GM21723 (cell line): Measurements from ENCODE around the gene NIM1K.
"Not testable (repeated sequence)": the region's sequence is repeated elsewhere in the genome, so short reads cannot be mapped to it uniquely, and the experiment has no call there.

Experiments used
- ATAC-seq: cut with Tn5 transposase; IDR thresholded peaks from one replicate; pipeline ENCODE4 v1.9.1; 2021; ENCODE audit warnings: mild to moderate bottlenecking, moderate library complexity; ENCODE audit not compliant: unreplicated experiment

NIM1K gene

DNA sequence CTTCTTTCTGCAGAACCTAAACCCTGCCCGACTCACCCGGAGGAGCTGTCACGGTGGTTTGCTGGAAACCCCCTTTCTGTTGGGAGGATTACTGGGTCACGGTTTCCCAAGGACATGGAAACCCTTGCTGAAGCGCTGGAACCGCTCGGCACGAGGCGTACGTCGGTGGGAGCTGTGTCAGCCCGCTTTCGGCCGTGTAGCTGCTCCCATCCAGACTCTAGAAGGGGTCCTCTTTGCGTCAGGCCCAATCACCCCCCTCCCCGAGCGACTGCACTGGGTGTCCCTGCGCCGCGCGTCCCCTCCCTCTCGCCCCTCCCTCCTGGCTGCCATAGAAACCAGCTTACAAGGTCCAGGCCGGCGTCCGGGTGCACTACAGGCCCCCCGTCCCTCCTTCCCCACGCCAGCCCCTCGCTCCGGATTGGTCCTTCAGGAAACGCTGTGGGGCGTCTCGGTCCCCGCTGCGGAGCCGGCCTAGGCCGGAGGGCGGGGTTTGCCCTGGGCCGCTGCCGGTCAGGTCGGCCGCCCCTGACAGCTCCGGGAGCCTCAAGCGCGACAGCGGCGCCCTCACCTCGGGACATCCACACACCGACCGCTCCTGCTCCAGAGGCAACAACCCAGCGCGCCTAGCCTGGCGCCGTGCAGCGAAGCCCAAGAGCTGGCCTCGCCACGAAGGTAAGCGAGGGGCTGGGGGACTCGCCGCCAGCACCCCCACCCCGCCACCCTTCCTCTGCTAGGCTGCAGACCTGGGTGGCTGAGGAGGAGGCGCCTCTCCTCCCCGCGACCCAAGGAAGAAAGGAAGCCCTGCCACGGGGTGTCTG, at the start of gene NIM1K:
TSS of gene NIM1K (plus strand) at position 486 of the 818 bp plus-strand sequence. CDS start 53,551 bp downstream, outside the sequence.
- peak; percentile 79 for ATAC-seq

DNA sequence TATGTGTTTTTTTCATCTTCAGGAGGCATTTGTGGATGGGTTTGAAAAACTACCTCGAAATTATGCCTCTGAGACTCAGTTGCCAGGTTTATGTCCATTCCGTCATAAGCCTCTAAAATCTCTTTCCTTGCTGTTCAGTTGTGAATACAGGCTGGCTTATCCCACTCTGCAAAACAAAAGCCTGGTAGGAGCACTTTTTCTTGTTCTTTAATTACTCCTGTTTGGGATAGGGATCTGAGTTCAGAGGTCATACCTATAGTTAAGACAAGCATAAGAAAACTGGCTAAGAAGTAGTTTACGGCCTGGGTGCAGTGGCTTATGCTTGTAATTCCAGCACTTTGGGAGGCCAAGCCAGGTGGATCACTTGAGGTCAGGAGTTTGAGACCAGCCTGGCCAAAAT, 47.0 kb upstream of the NIM1K start:
- no peak for ATAC-seq

DNA sequence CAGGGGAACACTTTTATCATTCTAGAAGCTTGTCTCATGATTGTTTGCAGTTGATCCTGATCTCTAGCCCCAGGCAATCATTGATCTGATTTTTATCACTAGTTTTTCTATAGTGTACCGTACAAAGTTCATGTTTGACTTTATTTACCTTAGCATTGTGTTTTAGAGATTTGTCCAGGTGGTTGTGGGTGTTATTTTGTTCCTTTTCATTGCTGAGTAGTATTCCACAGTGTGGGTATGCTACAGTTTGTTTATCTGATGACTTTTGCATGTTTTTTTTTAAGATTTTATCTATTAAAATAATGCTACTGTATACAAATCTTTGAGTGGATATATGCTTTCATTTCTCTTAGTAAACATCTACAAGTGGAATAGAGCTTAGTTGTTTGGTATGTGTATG, 45.1 kb upstream of the NIM1K start:
- ATAC-seq = no peak

DNA sequence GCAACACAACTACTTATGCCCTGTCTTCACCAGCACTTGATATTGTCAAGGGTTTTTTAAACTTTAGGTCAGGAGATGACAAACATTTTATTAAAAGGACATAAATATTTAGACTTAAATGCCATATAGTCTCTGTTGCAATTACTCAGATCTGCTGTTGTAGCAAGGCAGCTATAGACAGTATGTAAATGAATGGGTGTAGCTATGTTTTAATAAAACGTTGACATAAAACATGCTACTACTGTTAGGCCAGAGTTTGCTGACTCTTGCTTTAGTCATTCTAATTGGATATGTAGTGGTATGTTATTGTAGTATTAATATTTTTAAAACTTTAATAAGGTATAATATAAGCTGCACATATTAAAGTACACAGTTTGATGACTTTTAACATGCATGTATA, 43.6 kb upstream of the NIM1K start:
- ATAC-seq = no peak

DNA sequence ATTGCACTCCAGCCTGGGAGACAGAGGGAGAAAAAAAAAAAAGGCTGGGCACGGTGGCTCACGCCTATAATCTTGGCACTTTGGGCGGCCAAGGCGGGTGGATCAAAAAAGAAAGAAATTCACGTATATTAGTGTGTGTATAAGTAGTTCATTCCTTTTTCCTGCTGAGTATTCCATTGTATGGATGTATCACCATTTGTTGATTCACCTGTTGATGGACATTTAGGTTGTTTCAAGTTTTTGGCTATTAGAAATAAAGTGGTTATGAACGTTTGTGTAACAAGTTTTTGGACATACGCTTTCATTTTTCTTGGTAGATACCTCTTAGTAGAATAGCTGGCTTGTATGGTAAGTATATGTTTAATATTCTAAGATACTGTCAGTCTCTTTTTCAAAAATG, 42.8 kb upstream of the NIM1K start:
- ATAC-seq = no peak

DNA sequence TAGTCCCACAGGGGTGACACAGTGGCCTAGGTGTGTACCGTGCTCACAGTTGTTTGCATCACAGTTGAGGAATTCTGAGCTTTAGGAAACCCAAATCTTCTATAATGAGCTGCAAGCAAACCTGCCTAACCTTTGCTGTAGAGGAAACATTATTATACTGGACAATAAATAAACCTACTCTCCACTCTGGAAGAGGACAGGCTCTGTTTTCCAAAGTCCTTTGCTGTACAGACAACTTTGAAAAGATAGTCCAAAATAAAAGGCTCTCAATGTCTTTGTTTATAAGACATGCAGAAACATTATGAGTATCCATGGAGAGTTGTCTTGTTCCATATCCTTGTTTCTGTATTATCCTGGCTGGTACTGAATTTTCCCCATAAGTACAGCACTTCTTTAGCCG, 42.0 kb upstream of the NIM1K start:
- no peak for ATAC-seq

DNA sequence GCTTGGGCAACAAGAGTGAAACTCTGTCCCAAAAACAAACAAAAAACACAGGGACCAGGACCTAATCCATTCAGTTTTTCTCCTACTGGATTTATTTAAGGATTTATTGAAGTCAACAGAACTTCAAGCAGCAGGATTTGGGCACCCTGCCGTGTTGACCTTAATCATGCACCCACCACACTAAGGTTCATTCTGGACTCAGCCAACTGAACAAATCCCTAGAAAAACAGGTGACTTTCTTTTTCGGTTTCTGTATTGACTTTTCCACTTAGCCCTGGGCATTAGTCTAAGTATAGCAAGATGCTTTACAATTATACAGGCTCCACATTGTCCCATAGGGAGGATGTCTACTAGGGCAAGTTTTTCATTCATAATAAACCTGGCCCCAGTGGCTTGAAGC, 41.3 kb upstream of the NIM1K start:
- ATAC-seq = no peak

DNA sequence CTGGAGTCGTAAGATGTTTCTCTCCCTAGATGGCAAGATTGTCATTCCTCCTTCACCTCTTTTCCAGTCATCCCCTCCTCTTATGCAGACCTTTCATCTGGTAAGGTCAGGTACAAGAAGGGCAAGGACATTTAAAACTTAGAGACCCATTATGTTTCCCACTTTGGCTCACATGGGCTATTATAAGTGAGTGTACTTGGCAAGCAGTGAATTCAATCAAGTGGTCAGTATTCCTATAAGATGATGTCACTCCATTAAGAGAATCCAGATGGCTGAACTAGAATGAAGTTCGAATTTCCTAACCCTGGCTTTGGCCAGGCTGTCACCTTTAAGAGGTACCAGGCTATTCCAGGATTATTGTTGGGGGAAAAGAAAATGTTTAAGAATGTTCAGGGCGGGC, 39.1 kb upstream of the NIM1K start:
- ATAC-seq = no peak

DNA sequence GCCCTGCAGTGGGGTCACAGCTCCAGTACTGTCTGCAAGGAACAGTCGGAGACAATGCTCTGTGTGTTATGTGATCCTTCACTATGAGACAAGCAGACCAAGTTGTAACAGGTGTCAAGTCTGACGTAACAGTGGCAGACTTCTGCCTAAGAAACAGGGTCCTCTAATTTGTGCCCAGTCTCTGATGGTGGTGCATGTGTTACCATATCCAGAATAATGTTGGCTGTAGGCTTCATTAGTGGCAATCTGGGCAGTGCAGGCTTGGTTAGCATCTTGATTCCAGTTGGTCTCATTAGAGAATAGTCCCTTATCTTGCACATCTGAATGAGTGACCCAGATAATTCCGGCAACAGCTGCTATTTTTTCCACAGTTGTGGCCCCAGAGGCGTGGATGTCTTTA, 37.6 kb upstream of the NIM1K start:
- ATAC-seq = no peak

DNA sequence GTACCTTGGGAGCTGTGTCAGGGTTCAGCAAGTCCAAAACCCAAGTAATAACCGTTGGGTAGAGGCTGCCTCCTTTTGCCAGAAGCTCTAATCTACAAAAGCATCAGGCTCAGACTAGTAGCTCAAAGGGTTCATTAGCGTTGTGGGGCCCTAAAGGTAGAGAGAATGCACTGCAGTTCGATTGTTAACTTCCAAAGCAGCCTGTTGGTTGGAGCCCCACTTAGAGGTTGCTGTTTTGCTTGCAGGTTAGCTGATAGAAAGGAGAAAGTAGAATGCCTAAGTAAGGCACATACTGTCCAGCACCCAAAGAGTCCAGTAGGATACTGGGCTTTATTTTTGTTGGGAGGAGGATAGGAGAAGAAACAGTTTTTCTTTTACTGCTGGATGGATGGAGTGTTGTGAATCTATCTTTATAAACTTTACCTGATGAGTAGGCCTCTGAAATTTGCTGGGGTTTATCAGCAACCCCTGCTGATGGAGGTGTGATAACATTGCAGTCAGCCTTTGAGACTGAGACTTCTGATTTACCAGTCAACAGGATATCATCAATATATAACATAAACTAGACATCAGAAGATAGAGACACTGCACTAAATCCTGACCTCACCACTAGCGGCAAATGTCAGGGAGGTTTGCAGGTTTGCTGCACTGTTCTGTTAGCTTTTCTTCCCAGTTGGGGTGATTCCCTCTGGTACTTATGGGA, 36.5 kb upstream of the NIM1K start:
- no peak for ATAC-seq

DNA sequence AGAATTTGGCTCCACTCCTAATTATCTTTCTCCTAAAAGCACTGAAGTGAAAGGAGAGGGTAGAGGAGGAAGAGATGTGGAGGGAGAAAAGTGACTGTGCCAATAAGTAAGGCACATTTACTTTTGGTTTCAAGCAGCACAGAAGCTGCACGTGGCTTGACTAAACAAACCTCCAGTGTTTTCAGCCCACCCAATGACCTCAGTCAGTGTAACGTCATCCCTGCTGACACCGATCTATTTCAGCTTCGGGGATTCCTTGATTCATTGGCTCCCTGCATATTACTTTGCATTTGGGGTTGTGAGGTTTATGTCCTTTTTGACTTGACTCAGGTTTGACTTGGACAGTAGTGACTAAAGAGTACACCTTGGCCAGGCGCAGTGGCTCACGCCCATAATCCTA, 35.6 kb upstream of the NIM1K start:
- ATAC-seq = no peak

DNA sequence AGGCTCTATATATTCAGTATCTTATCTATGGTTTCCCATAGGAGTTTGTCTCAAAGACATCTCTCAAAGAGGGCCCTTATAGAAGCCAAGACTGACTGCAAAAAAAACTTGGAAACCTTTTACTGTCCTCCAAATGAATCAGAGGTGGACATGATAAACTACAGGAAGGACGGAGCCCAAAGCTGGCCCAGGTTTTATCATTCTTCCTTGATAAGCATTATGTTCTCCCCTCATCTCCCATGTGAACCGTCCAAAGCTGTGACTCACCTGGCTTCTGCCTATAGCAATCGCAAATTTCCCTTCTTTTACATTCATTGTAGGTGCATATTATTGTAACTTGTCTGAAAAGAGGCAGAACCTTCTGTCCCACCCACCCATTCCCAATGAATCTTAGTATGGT, 35.0 kb upstream of the NIM1K start:
- ATAC-seq = no peak

DNA sequence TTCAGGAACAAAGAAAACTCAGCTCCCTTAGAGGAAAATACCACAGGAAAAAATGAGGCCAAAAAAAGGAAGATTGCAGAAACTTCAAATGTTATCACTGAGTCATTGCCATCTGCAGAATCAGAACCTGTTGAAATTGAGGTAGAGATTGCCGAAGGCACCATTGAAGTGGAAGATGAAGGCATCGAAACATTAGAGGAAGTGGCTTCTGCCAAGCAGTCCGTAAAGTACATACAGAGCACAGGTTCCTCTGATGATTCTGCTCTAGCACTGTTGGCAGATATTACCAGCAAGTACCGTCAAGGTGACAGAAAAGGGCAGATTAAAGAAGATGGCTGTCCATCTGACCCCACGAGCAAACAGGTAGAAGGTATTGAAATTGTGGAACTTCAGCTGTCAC, 30.8 kb upstream of the NIM1K start:
- ATAC-seq = no peak

DNA sequence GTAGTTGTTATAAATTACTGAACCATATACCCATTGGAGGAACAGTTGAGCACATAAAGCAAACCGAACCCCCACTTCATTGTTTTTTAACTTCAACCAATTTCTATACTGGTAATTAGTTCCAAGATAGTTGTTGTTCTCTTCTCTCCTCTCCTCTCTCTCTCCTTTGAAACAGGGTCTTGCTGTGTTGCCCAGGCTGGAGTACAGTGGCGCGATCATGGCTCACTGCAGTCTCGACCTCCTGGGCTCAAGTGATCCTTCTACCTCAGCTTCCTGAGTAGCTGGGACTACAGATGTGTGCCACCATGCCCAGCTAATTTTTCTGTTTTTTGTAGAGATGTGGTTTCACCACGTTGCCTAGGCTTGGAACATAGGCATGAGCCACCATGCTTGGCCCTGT, 27.2 kb upstream of the NIM1K start:
- not testable (repeated sequence) for ATAC-seq

DNA sequence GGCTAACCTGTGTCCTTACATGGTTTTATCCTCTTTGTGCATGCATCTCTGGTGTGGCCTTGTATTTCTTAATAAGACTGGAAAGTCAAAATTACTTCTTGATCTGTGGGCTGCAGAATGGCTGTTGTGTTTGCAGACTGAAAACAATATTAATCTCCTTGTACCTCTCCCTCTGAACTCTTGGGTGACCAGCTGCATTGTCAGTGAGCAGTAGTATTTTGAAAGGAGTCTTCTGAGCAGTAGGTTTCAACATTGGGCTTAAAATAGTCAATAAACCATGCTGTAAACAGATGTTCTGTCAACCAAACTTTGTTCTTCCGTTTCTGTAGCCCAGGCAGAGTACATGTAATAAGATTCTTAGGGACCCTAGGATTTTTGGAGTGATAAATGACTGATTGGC, 26.7 kb upstream of the NIM1K start:
- no peak for ATAC-seq

DNA sequence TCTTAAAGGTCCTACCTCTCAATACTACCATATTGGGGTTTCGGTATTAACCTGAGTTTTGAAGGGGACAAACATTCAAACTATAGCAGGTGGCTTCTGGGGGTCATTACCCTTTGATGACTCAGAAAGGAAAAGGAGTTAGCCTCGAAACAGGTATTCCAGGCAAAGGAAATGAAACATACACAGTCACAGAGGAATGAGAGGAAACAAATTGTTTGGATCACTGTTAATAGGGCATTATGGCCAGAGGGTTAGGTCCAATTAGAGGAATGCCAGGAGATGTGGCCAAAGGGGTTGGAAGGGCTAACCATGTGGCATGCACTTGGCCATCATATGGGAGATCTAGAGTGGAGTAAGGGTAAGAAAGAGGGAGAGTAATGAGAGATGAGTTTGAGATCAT, 23.9 kb upstream of the NIM1K start:
- no peak for ATAC-seq

DNA sequence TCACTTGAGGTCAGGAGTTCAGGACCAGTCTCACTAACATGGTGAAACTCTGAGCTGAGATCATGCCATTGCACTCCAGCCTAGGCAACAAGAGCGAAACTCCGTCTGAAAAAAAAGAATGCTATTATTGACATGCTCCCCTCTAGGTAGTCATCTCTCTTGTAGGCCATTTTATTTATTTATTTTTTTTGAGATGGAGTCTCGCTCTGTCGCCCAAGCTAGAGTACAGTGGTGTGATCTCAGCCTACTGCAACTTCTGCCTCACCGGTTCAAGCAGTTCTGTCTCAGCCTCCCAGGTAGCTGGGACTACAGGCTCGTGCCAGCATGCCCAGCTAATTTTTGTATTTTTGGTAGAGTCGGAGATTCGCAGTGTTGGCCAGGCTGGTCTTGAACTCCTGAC, 20.6 kb upstream of the NIM1K start:
- no peak for ATAC-seq

DNA sequence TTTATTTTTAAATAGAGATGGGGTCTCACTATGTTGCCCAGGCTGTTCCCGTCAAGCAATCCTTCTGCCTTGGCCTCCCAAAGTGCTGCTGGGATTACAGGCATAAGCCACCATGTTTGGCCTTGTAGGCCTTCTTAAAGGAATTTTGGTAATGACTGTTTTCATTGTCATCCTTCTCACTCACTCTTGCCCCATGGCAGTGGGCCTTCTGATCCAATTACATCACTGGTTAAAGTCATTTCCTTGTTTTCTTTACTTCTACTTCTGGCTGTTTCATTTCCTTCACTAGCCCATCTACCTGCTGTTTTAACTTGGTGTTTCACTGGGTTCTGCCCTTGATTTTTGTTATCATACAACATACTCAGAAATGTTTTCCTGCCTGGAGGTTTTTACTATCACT, 20.1 kb upstream of the NIM1K start:
- no peak for ATAC-seq

DNA sequence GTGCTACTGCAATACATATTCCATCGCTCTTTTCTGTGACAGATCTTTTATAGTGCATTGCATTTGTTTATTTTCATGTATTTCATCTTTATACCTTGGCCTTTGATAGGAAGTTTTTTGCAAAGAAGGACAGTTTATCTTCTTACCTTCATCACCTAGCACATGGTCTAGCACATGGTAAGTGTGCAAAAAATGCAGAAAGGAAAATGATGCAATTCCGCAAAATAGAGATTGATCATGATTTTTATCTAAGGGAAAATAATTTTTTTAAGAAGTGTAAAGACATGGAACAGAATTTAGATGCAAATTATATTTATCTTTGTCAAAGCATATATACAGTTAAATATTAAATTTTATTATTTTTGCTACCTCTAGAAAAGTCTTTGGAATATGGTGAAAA, 19.2 kb upstream of the NIM1K start:
- ATAC-seq = no peak

DNA sequence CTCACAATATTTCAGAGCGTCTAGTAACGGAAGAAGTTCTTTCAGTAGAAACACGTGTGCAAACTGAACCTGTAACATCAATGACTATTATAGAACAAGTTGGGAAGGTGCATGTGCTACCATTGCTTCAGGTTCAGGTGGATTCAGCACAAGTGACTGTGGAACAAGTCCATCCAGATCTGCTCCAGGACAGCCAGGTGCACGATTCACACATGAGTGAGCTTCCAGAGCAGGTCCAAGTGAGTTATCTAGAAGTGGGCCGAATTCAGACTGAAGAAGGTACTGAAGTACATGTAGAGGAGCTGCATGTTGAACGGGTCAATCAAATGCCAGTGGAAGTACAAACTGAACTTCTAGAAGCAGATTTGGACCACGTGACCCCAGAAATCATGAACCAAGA, 17.4 kb upstream of the NIM1K start:
- ATAC-seq = no peak

DNA sequence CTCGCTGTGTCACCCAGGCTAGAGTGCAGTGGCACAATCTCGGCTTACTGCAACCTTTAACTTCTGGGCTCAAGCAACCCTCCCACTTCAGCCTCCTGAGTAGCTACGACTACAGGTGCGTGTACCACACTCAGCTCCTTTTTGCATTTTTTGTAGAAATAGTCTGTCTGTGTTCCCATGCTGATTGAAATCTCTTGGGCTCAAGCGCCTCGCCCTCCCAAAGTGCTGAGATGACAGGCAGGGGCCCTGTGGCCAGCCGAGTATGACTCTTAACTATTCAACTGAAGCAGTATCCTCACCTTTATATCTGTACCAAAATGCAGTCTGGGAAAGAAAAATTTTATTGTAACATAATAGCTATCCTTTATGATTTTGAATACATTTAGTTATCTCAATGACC, 12.2 kb upstream of the NIM1K start:
- ATAC-seq = no peak

DNA sequence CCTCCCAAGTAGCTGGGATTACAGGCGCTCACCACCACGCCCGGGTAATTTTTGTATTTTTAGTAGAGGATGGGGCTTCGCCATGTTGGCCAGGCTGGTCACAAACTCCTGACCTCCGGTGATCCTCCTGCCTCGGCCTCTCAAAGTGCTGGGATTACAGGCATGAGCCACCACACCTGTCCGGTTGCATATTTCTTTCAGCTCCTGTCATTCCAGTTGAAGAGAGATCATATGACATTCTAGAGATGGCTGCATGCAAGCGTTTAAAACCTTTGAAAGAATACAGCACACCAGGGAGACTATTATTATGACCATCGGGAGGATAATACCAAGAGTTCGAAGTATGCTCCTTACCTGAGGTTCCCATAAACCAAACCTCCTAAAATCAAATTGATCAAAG, 9.6 kb upstream of the NIM1K start:
- ATAC-seq = no peak

DNA sequence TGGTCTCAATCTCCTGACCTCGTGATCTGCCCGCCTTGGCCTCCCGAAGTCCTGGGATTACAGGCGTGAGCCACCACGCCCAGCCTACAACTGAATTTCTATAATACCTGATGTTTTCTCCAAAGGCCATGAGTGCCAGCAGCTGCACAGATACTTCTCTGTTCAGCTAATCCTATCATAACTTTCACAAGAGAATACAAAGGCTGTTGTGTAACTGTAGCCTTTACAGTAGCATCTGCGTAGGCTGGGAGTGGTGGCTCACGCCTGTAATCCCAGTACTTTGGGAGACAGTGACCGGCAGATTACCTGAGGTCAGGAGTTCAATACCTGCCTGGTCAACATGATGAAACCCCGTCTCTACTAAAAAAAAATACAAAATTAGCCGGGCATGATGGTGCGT, 8.9 kb upstream of the NIM1K start:
- not testable (repeated sequence) for ATAC-seq
